Coronary artery (tissue), 2 donors: ENCODE measurements around the gene MEF2C.

Source experiments
- DNase-seq: peaks from one replicate; pipeline ENCODE4 v3.0.0-alpha.2; 2017; ENCODE audit warnings: low spot score
- H3K27ac ChIP-seq, 2 donors: fragments of 200-600 bp; sonication (generic); one replicate each; pipeline ENCODE4 v1.5.1; 2016 to 2019
- H3K4me3 ChIP-seq: fragments of 200-600 bp; sonication (generic); 2 replicates; pipeline ENCODE4 v1.5.1; 2016; ENCODE audit warnings: mild to moderate bottlenecking, moderate library complexity
- TF ChIP-seq, protein P1 (sequence below): fragments of 200-600 bp; sonication (generic); IDR thresholded peaks from one replicate; pipeline ENCODE4 v1.5.1; 2019; ENCODE audit warnings: antibody characterized with exemption

Gene MEF2C

GRCh38 chr5:88669371-88670050 lies 213.5 kb downstream of the MEF2C start:
- Histone ChIP-seq H3K27ac (no peak overlapping the region), H3K4me3 (no peak overlapping the region)
- TF ChIP-seq, protein P1, sequence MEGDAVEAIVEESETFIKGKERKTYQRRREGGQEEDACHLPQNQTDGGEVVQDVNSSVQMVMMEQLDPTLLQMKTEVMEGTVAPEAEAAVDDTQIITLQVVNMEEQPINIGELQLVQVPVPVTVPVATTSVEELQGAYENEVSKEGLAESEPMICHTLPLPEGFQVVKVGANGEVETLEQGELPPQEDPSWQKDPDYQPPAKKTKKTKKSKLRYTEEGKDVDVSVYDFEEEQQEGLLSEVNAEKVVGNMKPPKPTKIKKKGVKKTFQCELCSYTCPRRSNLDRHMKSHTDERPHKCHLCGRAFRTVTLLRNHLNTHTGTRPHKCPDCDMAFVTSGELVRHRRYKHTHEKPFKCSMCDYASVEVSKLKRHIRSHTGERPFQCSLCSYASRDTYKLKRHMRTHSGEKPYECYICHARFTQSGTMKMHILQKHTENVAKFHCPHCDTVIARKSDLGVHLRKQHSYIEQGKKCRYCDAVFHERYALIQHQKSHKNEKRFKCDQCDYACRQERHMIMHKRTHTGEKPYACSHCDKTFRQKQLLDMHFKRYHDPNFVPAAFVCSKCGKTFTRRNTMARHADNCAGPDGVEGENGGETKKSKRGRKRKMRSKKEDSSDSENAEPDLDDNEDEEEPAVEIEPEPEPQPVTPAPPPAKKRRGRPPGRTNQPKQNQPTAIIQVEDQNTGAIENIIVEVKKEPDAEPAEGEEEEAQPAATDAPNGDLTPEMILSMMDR, result no peak
- DNase-seq, result no peak

- Histone ChIP-seq H3K4me3 (peak overlapping the region; percentile 47), H3K27ac (no peak overlapping the region)
- TF ChIP-seq, protein P1, result no peak
- DNase-seq, result no peak
These were observed 215.3 kb downstream of the MEF2C start for GRCh38 chr5:88667496-88668201.
